GM19467 (cell line): ENCODE data around the gene KCNMA1.

Source experiments
- ATAC-seq: cut with Tn5 transposase; IDR thresholded peaks from one replicate; pipeline ENCODE4 v1.9.1; 2021; ENCODE audit warnings: mild to moderate bottlenecking, moderate library complexity; ENCODE audit not compliant: unreplicated experiment

KCNMA1 gene

DNA sequence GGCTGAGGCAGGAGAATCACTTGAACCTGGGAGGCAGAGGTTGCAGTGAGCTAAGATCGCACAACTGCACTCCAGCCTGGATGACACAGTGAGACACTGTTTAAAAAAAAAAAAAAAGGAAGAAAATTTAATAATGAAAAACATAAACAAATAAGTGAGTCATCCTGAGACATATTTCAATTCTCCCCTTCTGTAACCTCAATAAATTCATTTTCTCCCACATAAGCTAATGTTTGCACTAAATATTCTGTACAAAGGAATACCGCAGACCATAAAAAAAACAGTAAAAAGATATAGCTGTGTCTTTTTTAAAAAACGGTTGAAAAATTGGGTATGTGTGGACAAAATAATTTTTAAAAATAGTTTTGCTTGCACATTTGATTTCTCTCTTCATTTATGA is 654.0 kb downstream of the KCNMA1 start:
- ATAC-seq, result no peak

DNA sequence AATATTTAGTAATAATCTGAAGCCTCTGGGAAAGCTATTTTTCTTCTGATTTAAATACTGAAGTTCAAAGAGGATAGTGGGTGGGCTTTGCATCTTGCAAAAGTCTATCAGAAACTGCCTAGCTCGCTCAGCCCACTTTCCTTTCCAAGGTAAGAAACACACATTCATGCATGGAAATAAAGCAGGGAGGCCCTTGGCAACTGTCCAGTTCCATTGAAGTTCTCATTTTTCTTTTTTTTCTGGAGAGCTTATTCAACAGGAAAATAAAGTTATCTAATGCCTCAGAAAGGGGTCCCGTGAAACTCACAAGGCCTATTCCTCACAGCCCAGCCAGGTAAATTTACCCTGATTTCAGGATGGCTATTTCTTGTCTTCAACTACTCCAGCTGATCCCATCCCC is 654.9 kb downstream of the KCNMA1 start:
- no peak for ATAC-seq

DNA sequence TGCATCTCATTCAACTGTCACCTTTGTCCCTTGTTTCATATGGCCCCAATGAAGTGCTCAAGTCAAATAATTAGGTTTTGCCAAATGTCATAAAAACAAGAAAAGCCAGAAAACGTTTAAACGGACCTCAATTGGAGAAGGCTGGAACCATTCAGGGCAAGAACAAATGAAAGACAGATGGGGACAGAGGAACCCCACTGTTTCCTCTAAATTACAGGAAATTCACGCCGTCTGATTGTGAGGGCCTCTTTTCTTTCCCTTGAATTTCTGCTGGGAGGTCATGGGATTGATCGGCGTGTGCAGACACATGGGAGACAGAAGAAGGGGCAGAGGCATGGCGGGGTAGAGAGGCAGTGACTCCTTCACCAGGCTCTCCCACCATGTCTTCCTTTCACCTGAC is 656.4 kb downstream of the KCNMA1 start:
- ATAC-seq, result no peak

DNA sequence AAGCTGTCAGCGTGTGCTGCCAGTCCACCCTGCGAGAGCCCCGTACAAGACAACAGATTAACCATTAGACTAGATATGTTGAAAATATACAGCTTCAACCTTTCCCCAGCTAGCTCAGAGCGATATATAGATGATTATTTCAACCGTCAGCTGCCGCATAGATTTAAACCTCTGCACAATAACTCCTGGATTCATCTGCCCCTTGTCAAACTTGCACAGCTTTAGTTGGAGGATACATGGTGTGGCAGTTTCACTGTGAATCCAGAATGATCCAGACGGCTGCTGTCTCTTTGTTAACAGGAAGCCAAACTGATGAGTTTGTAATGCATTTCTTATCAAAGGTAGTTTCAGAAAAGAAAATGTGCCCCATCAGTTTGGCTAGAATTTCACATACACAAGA is 659.7 kb downstream of the KCNMA1 start:
- no peak for ATAC-seq

DNA sequence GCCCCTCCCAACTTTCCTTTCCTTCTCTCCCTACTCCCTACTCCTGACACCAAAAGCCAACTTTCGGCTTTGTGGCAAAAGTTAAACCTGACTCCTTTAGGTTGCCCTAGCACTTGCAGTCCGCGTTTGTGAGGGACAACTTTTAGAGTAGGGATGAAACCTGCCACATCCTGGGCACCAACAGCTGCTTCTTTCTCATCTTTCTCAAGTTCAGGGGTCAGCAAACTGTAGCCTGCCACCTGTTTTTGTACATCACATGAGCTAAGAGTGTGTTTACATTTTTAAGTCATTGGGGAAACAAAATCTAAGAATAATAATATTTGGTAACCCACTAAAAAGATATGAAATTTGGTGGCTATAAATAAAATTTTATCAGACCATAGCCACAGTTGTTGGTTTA is 660.6 kb downstream of the KCNMA1 start:
- no peak for ATAC-seq

DNA sequence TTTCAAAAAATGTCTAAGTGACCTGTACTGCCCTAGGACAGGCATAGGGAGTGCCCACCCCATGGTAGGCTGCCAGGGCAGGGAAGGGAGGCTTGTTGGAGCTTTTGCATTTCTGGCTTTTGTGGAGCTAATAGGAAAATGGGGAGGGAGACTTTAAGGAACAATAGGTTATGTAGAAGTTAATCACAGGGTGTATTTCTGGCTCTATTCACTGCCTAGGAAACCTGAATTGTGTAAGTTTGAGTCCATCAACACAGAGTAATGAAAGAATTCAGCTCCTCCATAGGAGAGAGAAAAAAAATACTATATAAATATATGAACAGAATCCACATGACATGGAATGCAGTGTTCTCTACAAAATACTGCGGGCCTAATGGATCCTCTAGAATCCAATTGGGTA is 661.5 kb downstream of the KCNMA1 start:
- no peak for ATAC-seq

DNA sequence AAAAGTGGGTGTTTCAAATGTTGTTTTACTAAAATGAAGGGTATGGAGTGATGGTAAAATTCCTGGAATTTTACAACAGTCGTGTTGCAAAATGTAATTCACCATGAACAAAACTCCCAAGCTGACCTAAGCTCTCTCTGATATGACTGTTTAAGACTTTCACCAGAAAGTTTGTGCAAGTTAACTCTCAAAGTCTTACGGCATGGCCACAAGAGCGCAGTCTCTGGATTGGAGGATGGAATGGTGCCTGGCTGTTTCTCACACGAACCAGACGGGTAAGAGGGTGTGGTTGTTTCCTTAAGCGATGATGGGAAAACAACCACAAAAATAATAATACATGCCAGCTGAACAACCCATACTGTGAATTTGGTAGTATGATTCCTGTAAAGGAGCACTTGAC is 662.5 kb downstream of the KCNMA1 start:
- no peak for ATAC-seq

DNA sequence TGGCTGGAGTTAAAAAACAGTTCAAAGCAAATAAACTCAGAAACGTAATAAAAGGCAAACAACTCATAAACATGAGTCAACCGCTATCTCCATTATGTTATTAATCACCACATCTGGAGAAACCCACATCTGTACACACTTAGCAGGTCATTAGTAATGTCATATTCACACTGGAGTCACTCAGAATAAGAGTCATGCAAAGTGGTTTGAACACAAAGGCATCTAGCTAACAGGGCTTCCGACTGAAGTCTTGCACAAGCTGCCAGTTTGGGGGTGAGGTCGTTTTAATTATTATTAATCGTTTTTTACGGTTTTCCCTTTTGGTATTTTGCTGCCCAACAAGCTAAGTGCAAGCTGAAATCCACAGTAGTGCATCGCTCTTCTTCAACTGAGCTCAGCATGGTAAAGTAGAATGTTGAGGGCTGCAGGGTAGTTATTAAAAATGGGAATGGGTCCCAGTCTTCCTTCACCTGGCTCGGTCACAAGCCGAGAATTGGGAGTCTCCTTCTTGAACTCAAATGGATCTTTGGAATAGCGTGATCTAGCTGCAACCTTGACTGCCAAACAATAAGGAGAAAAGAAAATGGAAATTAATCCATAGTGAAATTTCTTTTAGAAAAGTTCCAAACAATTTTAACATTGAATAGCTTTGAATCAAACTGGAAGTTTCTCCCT is 663.5 kb downstream of the KCNMA1 start:
- ATAC-seq, result no peak

DNA sequence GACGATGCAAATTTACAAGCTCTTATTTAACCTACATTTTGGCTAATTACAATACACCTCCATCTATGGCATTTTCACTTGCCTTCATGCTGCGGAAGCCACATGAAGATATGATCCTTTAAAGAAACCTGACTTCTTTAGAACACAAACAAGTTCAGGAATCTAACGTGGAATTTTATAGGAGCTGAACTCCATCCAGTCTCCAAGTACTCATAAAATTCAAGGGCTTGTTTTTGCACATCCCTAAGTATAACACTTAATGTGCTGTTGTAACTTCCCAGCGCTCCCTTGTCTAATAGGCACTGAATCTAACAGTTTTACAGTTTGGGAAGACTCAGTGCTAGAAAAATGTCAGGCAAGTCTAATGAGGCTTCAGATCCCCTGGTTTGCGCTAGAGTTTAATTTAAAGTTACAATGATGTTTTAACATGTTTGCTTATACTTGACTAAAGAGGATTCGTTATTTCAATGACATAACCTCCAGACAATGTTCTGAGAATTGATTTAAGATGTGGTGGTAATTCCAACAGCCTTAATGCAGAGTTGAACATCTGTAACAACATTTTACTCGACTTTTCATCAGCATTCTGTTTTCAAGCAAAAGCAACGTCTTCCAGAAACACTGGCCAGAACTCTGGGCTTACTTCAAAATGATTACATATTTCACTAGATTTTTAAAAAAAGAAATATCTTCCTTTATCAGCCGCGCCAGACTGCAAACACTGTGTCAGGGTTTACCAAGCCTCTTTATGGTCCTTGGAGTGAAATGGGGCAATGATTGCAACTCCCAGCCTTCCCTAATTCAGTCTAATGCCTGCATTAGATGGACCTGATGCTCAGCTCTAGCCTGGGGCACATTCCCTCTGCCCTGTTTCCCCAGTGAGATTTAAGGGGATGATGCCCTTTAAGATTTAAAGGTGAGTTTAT is 664.3 kb downstream of the KCNMA1 start:
- ATAC-seq, result no peak

DNA sequence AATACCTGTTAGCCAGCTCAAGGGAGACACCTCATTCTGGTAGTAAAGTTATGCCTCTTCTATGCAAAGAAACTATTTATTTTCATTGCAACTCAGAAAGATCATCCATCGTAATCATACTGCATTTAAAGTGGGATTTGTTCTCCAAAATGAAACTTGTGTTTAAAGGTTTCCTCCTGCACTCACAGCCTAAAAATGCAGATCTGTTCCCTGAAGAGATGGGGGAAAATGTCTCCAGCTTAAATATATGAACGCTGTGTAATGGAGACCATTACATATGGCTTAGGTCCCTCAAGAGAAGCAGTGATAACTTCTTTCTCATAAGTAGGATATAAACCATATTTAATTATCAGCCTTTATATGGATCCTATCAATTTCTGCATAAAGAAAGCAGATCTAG is 665.1 kb downstream of the KCNMA1 start:
- ATAC-seq, result no peak

DNA sequence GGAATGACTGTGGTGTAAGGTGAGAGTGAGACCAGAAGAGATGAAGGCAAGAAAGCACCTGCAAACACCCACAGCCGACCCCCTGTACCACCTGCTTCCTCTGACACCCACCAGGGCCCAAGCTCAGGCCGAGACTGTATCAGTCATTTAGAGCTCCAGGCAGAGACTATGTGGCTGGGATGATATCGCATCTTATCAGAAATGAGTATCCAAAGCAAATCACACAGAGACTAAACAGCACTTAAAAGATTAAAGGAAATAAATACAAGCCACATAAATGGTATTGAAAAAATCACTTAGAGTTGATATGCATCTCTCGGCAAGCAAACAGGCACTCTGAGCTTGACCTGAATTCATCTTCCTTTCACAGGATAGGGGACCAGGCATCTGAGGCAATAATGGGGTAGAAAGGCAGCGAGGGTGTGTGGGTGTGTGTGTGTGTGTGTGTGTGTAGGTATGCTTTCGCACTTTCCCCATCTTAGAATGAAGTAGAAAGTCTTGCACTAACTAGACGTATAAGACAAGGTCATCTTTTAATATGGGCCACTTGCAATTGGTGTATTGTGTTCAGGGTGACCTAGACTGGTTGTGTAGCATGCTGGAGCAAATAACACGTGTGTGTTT is 665.9 kb downstream of the KCNMA1 start:
- no peak for ATAC-seq

DNA sequence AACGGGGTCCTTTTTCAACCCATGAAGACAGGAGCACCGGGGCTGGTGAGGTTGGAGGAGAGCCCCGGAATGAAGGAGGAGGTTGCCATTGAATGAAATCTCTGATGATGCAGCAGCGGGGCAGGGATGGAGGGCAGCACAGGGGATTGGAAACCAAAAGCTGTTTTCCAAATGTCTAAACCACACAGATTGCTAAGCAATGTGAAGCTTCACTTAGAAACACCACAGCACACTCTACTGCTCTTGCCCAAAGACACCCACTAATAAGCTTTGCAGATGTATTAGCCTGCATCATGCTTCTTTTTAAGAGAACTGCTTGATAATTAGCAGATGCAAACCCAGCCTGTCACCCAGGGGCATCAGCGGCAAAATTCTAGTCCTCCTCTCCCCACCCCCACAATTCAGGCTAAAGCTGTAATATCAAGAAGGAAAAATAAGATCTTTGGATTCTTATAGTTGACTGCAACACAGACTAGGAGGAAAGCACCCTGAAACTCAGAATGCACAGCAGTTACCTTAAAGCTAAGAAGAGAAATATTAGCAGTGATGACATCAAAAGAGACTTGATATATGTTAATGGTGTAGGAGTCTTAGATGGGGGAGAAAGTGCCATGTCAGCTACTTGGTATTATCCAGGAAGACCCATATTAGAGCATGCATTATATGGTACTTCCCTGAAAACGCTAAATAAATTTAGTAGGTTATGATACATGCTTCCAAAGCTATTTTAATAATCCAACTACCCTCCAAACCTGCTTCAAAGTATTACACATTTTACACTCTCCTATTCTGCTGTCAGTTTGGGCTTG is 666.7 kb downstream of the KCNMA1 start:
- ATAC-seq, result no peak

DNA sequence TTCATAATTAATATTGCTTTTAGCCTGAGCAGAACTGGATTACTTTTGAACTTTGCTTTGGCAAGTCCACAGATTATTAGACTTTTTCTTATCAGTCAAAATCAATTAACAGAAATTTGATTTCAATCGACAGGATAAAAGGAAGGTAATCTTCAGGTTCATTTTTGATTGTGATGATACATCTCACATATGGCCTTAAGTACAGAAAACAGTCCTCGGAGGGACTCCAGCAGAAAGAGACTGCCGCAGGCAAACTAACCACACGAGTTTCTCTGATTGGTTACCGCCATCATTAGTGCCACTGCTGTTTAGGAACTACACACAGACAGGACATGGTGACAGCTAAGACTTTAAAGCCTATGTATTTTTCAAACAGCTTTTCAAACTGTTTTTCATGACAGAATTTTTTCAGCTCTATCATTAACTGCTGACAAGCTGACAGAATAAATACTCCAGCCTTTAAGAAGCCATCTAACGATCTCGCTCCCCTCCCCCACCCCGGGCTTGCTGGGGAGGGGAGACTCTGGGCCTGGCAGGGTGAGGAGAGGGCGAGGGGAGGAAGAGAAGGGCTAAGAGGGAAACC is 668.2 kb downstream of the KCNMA1 start:
- no peak for ATAC-seq

DNA sequence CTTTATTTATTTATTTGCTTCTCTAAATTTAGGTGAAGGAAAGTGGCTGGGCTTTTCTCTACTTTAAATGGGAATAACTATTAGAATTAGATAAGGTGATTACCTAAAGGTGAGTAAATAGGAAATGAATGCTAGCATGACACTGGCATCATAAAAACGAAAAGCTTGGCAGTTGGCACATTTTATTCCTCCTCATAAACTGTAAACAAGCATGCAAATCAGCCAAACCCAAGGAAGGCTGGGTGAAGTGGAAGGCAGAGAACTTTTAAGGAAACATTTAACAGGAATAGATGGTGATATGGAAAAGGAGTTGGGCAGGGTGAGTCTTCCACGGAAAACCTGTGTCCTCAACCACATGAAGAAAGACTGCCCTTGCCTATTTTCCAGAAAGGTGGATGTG is 669.1 kb downstream of the KCNMA1 start:
- ATAC-seq, result no peak

DNA sequence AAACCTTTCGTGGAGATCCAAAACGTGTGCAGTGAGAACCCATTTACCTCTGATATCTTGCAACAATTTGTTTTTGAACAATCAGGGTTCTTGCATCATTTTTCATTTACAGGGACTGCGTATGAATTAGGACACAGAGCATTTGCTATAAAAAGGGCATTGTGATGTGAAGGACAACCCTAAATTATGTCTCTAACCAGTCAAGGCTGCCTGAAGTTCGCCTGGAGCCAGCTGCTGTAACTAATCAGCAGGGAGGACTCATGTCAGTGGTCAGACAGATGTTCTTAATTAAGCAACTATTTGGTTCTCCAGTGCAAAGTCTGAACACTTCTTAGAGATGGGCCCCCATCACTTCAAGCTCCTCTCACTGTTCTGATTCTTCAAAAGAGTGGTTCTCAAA is 674.8 kb downstream of the KCNMA1 start:
- ATAC-seq, result no peak

DNA sequence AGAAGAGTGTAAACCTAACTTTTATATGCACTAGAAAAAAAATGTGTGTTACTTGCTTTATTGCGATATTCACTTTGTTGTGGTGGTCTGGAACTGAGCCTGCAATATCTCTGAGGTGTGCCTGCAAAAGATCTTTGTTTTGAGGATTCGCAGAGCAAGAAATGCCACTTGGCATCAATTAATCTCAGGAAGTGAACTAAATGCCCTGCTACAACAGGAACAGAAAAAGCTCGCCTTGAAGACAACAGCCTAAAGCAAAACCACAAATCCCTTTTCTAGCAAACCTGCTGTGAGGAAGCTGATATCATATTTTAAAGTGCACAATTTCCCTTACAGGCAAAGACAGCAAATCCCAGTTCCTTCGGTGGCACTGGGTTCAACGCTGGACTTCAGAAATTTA is 675.8 kb downstream of the KCNMA1 start:
- ATAC-seq, result no peak

DNA sequence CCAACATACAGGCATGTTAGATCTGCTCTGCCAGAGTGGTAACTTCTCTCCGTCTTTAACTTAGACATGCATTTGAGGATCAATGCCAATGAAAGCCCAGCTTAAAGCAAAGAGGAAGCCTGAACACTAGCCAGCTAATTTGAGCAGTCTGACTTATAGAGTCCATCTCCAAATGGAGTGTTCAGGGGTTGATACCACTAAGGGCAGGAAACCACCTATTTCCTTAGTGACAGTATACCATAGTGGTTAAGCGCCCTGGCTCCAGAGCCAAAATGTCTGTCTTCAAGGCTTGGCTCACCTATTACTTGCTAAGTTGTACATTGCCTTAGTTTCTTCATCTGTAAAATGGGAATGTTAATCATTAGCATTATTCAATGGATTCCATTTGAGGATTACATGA is 678.5 kb downstream of the KCNMA1 start:
- no peak for ATAC-seq

DNA sequence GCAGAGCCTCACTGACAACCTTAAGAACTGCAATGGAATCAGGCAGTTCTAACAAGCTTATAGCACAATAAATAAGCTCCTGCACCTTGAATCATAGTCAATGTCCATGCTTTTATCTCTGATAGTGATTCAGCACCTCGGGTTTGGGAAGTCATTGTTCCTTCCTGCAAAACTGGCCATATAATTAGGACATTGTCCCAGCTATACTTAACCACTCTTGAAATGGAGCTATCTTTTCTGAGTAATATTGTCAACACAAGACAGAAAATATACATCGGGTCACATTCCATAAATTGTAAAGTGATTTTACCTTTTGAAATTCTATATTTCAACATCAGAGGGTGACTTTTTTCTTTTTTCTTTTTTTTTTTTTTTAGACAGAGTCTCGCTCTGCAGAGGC is 682.8 kb downstream of the KCNMA1 start:
- ATAC-seq, result no peak

DNA sequence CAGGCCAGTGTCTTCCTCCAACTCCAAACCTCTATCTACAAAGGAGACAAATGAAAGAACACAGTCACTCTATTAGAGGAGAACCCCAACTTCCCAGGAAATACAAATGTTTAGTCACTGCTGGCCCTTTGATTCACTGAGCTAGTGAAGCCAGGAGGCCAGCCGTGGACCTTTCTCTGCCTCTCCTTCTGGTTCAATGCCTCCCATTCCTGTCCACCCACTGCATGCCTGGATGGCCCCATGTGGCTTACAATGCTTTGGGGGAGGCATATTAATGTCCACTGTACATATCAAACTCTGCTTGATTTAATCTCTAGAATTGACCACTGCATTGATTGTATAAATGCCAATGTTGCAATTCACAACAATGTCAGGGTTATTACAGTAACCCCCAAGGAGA is 687.3 kb downstream of the KCNMA1 start:
- no peak for ATAC-seq

DNA sequence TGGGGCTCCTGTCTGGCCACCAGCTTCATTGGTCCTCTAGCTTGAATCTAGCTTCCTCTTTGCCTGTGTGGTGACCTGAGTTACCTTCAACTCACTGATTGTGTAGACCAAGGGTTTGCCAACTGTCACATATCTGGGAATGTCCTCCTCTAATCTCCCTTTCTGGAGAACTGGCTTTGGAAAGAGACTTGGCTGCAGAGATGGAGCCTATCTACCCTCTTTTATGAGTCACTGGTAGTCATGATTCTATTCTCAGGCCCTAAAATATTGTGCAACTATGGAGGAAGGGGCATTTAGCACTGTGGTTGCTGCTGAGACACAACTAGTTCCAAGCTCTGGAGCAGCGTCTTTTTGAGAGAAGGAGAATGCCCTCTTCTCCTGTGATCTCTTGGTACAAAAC is 691.3 kb downstream of the KCNMA1 start:
- no peak for ATAC-seq

DNA sequence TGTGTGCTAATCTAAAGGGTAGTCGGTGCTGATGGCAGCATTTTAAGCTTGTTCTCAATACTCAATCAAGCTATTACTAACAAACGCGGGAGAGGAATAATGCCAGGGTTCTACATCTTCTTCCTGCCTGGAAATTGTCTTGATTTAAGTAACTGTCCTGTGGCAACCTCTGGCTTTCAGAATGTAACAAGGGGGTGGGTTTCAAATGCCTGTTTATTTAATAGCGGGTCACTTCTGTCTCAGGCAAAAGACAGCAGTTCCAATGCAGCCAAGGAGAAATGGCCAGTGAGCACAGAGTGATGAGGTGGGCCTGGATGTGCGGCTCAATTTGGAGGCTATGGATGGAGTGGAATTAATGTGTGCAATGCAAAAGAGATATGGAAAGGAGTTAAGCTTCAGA is 692.4 kb downstream of the KCNMA1 start:
- ATAC-seq, result no peak
